Right lobe of liver (tissue), 4 donors: ENCODE results near the gene AVP.

Source experiments
- POLR2A ChIP-seq: fragments of 450-650 bp; IDR thresholded peaks from one replicate; pipeline ENCODE4 v1.6.1; 2017; ENCODE audit warnings: antibody characterized with exemption, mild to moderate bottlenecking
- TF ChIP-seq, protein P1 (sequence below), 4 donors: fragments of 200-600 bp in 3 of 4; fragments of 450-650 bp in 1 of 4; IDR thresholded peaks; one replicate each; pipeline versions ENCODE4 v1.5.1 to v1.8.0; 2016 to 2022; ENCODE audit warnings: antibody characterized with exemption in 4 of 4, mild to moderate bottlenecking in 2 of 4
- donor health status: DM: no; HTN: no; CAD: no.
- donor health status: DM: no; HTN: no; CAD: no.
- donor health status: DM: no; HTN: yes; CAD: no.

DNA sequence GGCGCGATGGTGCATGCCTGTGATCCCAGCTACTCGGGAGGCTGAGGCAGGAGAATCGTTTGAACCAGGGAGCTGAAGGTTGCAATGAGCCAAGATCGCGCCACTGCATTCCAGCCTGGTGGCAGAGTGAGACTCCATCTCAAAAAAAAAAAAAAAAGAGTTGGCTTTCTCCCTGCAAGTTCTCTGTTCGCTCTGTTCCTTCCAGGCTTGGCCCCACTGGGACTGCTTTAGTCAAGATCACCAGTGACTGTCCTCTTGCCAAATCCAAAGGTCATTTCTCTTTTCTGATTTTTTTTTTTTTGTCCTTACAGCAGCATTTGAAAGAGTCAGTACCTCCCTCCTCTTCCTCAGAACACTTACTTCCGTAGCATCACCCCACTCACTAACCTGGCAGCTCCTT lies 51.9 kb downstream of the AVP start:
- TF ChIP-seq, protein P1, sequence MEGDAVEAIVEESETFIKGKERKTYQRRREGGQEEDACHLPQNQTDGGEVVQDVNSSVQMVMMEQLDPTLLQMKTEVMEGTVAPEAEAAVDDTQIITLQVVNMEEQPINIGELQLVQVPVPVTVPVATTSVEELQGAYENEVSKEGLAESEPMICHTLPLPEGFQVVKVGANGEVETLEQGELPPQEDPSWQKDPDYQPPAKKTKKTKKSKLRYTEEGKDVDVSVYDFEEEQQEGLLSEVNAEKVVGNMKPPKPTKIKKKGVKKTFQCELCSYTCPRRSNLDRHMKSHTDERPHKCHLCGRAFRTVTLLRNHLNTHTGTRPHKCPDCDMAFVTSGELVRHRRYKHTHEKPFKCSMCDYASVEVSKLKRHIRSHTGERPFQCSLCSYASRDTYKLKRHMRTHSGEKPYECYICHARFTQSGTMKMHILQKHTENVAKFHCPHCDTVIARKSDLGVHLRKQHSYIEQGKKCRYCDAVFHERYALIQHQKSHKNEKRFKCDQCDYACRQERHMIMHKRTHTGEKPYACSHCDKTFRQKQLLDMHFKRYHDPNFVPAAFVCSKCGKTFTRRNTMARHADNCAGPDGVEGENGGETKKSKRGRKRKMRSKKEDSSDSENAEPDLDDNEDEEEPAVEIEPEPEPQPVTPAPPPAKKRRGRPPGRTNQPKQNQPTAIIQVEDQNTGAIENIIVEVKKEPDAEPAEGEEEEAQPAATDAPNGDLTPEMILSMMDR (IDR thresholded peaks at IDR 0.05) = no peak
- no peak for TF ChIP-seq POLR2A
